A549 (cell line): Measurements from ENCODE around the gene CCL4L2.

Source experiments
- CTCF ChIP-seq: fragments of >200 bp; sonication (Bioruptor Twin); formaldehyde crosslinking; IDR thresholded peaks from 3 replicates; pipeline ENCODE4 v1.5.1; 2016
- EHMT2 ChIP-seq: fragments of 200-600 bp; sonication (generic); IDR thresholded peaks from 2 replicates; pipeline ENCODE4 v1.6.1; 2016; ENCODE audit warnings: antibody characterized with exemption, low read depth, mild to moderate bottlenecking, moderate library complexity
- EP300 ChIP-seq, 2 experiments: fragments of >200 bp; sonication (Bioruptor Twin); formaldehyde crosslinking; IDR thresholded peaks; 2 replicates in 1 of 2; 3 replicates in 1 of 2; pipeline ENCODE4 v1.6.1; 2016 to 2017
- ESRRA ChIP-seq: fragments of 150-350 bp; IDR thresholded peaks from 2 replicates; pipeline ENCODE4 v1.6.1; 2014; ENCODE audit warnings: mild to moderate bottlenecking, low read length, borderline replicate concordance
- FOSB ChIP-seq: fragments of 250-450 bp; sonication (Bioruptor Pico); IDR thresholded peaks from 2 replicates; pipeline ENCODE4 v1.5.0; 2020; ENCODE audit warnings: mild to moderate bottlenecking, moderate library complexity
- MAX ChIP-seq: IDR thresholded peaks from 2 replicates; pipeline ENCODE4 v1.6.1; 2012
- NFE2L2 ChIP-seq: fragments of 150-350 bp; conservative IDR thresholded peaks from 2 replicates; pipeline ENCODE4 v1.6.1; 2014; ENCODE audit warnings: low read length
- POLR2A ChIP-seq: IDR thresholded peaks from 2 replicates; pipeline ENCODE4 v1.6.1; 2012; ENCODE audit warnings: mild to moderate bottlenecking, low read length
- RAD21 ChIP-seq, 2 experiments: fragments of >200 bp in 1 of 2; sonication (Bioruptor Twin) in 1 of 2; formaldehyde crosslinking in 1 of 2; IDR thresholded peaks in 1 of 2; conservative IDR thresholded peaks in 1 of 2; 2 replicates in 1 of 2; 3 replicates in 1 of 2; pipeline ENCODE4 v1.6.1; 2012 to 2018; ENCODE audit warnings: inconsistent platforms in 1 of 2
- RCOR1 ChIP-seq: fragments of 150-350 bp; IDR thresholded peaks from 2 replicates; pipeline ENCODE4 v1.6.1; 2014; ENCODE audit warnings: antibody characterized with exemption, low read length, low read depth
- RNF2 ChIP-seq: fragments of 200-600 bp; sonication (generic); IDR thresholded peaks from 2 replicates; pipeline ENCODE4 v1.6.1; 2016; ENCODE audit warnings: low read depth, mild to moderate bottlenecking, antibody characterized with exemption, moderate library complexity, borderline replicate concordance
- TP53 ChIP-seq: fragments of 250-450 bp; sonication (Bioruptor Pico); IDR thresholded peaks from 2 replicates; pipeline ENCODE4 v1.5.0; 2021; ENCODE audit warnings: mild to moderate bottlenecking, moderate library complexity
- ZFP36 ChIP-seq: fragments of 450-650 bp; IDR thresholded peaks from 2 replicates; pipeline ENCODE4 v1.6.1; 2014; ENCODE audit warnings: borderline replicate concordance; ENCODE audit not compliant: partially characterized antibody

- TF ChIP-seq CTCF (no peak), POLR2A (no peak), EP300 (IDR thresholded peaks at IDR 0.05) (no peak), TP53 (CRISPR knock-in tag) (no peak), EHMT2 (no peak), NFE2L2 (no peak), ZFP36 (no peak), RAD21 (conservative IDR thresholded peaks at IDR 0.05 in 1 of 2, IDR thresholded peaks at IDR 0.05 in 1 of 2) (no peak), RNF2 (no peak), ESRRA (no peak), MAX (no peak), RCOR1 (no peak), FOSB (no peak)
These were observed 15.3 kb upstream of the CCL4L2 start for GRCh38 chr17:36195434-36196130.
